NCI-H128 (cell line): ENCODE results near the gene TGFBR3.

Experiments used
- DNase-seq: peaks from one replicate; lab custom pipeline; 2025; ENCODE audit not compliant: unreplicated experiment; lab: John Stamatoyannopoulos, UW

The TGFBR3 gene

DNA sequence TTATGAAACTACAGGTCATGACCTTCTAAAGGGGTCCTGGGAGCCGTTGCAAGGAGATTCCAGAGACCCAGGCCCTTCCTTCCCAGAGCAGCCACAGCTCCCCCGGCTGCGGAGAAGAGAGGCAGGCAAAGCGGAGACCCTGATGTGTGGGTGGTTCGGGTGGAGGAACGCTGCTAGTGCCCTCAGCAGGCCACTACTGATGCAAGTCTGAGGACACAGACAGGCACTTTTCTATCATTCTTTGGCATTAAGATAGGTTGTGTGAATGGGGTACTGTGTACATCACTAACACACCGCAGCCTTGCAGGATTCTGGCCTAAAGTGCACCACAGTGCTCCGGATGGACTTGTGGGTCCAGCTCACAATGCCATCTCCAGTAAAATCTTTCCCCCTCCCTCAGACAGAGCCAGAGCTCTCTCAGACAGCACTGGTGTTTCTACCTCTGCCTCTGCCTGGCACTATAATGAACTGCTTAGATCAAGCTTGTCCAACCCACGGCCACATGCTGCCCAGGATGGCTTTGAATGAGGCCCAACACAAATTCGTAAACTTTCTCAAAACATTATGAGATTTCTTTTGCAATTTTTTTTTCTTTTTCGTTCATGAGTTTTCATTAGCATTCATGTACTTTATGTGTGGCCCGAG is 121.4 kb downstream of the TGFBR3 start:
- DNase-seq: no peak

DNA sequence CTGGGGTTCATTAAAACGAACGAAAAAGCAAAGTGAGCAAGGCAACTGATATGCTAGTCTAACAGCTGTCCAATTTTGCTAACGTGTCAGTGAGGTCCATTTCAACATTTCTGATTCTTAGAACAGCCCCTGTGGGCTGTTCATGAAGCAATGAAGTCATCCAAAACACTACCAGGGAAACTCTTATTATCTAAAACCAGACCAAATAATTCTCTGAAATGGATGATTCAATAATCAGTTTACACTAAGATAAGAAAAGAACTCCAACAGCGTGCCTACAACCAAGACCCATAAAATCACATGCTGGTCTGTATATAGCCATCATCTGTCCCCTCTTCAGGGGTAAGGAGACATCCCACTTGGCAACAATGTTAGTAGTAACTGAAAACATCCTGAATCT is 122.7 kb downstream of the TGFBR3 start:
- no peak for DNase-seq

DNA sequence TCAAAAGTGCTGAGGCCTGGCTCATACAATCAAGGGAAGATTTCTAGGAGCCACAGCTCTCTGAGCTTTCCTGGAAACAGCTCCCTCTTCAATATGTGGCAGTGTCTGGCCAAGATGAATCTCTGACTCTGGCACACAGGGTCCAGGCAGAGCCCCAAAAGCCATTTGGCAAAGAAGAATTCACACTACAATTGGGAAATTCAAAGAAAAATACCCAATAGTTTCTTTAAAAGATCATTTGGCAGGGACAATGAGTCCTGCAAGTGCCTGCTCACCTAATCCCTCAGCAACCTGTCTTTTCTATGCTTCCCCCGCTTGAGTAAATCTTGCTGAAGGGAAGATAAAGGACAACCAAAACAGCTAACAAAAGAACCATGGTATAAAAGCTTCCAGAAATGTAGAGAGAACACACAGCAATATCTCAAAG is 124.6 kb downstream of the TGFBR3 start:
- no peak for DNase-seq

DNA sequence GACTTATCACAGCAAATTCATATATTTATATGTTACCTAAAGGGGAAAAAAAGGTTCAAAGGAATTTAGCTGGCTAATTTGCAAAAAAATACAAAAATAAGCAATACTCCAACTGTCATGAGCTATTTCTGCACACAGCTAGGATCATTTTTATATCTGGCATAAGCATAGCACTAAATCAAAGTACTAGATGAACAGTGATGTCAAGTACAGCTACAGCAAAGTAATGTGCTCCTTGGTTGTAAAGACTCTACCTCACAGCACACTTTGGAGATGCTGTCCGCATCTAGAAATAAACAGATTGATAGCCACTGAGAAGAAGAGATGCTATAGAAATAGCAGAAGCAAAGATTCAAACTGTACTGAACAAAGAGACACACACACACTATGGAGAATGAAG is 125.4 kb downstream of the TGFBR3 start:
- DNase-seq: no peak

DNA sequence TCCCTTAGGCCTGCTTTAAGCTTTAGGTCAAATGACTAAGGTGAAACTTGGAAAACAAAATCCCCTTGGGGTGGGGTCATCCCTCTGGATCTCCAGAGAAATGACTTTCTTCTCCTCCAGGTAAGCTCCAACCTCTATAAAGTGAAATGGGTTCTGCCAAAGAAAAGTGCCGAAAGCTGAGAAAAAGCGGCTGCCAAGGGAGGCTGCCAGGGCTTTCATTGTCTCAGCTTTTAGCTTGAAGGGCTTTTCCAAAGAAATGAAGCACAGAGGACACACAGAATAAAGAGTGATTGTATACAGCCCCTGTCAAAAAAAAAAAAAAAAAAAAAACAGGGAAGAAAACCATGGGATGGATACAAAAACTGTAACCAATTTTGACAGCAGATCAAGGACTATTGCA is 126.9 kb downstream of the TGFBR3 start:
- no peak for DNase-seq

DNA sequence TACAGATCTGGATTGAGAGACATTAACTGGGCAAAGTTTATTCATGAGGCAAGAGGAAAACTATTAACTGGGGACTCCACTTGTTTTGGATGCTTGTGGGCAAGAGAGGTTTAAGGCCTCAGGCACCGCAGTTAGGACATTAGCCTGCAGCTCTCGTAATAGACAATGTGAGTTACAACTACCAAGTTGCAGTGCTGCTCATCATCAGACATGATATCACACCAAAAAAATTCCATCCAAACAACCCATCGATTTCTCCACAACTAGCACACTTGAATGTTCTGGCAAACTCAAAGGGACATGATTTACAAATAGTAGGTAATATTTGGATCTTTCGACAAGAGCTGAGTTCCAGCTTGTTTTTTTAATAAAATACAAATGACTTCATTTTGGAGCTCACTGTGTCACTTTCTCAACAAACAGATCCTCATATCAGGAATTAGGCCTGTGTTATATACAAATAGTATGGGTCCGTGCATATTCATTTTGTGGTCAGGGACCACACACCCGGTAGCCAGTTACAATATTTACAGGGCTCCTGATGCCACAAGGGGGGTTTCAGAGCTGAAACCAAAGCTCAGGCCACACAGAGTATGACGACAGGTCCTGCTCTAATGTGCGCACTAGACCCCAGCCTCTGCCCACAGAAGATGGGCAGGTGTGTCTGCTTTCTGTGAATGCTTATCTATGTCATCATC is 128.0 kb downstream of the TGFBR3 start:
- no peak for DNase-seq

DNA sequence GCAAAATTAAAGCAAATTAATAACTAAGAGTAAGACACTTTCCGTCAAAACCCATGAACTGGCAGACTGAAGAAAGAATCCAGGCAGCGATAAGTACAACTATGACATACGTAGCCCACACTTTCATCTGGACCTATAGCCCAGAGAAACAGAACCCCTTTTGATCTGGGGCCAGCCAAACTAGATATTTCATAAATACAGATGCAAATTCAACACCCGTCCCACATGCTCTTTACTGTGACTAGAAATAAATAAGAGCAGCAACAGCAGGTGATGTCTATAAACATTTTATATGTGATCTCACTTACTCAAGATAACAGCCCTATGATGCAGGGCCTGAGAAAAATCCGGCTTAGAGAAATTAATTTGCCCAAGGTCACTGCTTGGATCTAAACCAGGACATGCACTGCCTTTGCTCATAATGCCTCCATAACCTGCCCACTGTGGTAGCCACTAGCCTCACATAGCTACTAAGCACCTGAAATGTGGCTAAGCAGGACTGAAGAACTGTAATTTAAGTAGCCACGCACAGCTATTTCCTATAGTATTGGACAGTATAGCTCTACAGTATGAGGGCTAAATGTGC is 130.2 kb downstream of the TGFBR3 start:
- no peak for DNase-seq

DNA sequence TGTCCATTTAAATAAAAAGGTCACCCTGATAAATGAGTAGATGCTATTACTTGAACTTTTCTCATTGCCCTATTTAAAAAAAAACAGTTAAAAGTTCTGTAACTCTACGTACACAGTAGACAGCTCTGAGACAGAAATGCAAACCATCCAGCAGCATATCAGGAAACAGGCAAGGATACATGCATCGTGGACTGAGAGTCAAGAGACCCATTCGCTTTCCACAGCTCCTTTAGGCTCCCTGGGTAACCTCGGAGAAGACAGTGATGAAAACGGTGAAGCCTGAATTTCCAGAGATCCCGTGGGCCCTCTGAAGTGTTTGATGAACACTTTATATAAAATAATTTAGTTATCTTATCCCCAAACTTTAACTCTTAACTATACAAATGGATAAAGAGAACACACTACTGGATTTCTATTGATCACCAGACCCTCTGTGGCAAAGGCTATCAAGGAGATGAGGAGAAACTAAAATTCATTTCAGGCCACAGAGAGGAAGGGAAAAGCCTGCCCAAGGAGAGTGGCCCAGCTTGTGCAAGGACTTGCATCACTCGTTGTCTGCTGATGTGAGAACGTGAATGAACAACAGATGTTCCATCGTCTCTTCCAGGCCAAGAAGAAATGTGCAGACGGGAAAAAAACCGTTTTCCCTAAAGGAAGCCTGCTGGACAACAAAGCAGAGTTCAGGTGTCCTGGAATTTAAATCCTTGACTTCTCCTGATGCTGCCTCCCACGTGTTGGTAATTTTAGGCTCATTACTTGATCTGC is 131.0 kb downstream of the TGFBR3 start:
- DNase-seq: no peak

DNA sequence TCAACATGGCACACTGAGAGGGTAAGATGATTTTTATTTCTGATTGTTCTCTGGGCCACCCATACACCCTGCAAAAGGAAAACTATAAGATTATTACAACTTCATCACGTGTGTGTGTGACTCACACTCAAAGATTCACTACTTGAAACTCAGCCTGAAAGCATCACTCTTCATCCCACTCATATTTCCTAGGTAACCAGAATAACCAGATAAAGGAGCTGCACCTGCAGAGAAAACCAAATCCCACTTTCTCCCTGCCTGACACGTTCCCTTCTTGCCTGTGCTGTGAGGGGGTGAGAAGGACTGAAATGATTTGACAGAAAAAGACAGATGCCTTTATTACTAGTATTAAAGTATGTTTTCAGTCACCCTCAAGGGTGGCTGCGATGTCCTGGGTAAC is 131.6 kb downstream of the TGFBR3 start:
- no peak for DNase-seq

DNA sequence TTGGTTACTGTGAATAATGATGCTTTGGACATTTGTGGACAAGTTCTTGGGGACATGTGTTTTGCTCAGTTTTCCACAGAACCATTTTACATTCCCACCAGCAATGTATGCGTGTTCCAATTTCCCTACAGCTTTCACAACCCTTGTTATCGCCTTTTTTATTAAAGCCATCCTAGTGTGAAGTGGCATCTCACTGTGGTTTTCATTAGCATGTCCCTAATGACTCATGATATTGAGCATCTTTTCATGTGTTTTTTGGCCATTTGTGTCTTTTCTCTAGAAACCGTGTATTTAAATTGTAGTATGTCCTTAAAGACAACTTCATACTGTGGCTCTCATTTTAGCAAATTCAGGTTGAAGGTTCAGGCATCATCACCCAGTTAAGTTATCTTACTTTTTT is 132.1 kb downstream of the TGFBR3 start:
- DNase-seq: no peak

DNA sequence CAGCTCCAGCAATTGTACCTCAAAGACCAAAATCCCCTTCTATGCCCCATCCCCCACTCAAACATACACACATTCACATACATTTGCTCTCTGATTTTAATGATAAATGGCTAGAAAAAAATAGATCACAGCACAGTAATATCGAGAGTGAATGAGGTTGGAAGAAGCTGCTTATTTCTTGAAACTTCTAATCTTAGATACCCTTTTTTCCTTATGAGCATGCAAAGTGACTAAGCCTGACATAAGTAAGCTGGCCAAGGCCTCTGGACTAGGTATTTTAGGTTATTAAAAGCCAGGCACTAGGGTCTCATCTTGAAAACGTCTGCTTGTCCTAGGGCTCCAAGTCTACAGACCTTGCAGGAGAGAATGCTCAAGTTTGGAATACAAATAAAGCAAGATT is 133.6 kb downstream of the TGFBR3 start:
- DNase-seq: no peak

DNA sequence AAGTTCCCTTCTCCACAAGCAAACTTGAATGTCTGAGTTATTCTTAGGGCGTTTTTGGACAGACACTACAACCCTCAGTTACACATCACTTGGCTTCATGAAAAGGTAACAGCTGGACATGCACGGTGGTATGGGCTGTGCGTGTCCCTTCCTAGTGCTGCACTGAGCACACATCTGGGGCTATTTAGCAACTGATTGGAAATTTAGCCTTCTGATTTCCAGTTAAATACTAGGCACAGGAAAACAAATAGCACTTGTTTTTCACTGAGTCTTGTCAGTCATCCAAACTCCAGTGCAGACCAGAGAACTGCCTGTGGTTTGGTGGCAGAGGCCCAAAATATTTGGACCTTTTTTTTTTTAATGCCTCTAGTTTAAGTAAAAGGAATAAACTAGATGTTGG is 134.7 kb downstream of the TGFBR3 start:
- DNase-seq: no peak

DNA sequence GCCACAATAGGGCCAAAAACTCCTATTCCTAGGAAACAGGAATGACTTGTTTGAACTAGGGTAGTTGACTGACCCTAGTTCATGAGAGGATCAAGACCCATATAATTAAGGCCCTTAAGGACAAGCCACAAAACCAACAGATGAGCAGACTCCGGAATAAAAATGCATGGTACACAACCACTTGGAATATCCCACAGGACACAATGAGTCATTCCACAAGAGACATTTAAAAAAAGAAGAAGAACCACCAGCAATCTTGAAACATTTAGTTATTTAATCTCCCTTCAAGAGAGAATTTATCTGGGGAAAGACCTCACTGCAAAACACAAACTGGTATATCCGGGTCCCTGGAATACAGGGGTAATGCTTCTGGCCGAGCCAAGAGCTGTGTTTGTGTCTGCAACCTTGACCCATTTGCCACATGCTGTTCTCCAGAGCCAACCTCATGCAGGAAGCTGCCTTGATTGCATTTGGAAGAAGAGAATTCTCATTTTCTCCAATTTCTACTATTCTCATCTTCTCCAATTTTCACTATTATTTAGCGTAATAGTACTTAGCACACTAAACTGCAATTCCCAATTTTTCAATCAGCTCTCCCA is 135.5 kb downstream of the TGFBR3 start:
- no peak for DNase-seq

DNA sequence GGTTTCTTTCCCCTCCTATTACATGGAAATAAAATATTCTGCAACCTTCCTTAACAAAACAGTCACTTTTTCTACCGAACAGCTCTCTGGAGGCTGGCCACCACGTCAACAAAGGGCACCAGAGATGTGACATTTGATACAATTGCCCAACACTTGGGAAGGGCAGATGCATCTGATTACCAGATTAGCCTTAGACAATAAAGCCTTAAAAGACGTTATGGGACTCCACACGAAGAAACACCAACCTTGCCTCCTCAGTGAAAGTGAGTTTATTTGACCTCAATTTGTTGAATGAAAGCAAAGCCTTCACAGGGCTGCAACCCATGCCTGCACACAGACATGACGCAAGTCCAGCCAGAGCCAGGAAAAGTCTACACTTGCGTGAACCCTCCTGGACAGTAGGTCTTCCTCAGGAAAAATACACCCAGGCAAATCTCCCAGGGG is 136.1 kb downstream of the TGFBR3 start:
- no peak for DNase-seq

DNA sequence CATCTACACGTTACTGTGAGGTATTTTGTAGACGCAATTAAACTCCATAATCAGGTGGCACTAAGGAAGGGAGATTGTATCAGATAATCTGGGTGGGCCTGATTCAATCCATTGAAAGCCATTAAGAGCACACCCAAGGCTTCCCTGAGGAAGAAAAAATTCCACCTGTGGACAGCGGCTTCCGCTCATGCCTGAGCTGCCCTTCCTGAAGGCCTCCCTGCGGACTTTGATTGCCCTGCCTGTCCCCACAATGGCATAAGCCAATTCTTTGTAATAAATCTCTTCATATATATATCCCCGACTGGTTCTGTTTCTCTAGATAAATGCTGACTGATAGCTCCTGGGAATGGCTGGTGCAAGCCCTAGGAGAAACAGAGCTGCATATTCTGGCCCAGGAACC is 138.3 kb downstream of the TGFBR3 start:
- no peak for DNase-seq

DNA sequence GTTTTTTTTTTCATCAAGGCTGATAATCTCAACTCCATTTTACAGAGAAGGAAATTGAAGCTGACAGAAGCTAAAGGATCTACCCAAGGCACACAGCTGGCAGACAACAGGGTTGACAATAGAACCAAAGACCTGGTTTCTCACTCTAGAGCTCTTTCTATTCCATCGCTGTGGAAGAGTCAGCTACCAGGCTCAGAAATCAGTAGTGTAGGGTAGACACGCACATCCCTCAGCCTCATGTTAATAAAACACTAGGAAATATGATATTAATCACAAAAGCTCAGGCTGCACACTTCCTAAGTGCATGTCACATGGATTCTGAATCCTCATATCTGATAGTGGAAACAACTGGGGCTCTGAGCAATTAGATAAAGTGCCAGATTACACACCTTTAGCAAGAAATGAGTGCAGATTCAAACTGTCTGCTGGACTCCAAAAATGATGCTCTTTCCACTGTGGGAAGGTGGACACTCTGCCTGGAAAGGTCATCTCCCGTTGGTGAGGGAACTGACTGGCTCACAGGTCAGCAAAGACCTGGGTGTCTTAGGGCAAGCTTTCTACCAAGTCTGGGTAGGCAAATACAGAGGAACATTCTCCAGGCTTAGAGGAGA is 139.1 kb downstream of the TGFBR3 start:
- no peak for DNase-seq

DNA sequence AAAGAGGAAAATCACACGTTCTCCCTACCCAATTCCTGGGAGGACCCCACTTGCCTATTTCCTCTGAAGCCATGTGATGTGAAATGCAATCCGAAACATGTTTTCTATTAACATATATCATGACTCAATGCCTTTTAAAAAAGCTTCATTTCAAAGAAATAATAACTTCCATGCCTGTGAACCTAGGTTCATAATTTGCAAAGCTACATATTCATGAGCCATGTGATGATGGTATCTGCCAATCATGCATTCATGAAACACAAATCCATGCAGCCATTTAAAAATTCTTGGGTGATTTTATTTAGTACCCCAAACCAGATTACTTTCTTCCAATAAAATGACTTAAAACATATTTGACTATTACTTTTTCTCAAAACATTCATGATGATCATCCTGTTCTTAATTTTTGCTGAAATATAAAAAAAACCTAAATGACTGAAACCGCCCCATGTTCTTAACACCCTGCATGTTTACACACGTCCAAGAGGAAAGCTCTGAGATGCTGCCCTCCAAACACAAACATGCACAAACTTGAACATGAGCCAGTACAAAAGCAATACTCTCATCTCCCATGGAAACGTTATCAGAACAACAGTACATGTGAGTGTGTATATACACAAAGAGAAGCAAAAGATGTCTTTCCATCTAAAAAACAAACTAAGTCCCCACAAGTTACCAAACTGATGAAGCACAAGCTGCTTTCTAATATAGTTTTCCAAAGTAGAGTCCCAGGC is 140.1 kb downstream of the TGFBR3 start:
- no peak for DNase-seq

DNA sequence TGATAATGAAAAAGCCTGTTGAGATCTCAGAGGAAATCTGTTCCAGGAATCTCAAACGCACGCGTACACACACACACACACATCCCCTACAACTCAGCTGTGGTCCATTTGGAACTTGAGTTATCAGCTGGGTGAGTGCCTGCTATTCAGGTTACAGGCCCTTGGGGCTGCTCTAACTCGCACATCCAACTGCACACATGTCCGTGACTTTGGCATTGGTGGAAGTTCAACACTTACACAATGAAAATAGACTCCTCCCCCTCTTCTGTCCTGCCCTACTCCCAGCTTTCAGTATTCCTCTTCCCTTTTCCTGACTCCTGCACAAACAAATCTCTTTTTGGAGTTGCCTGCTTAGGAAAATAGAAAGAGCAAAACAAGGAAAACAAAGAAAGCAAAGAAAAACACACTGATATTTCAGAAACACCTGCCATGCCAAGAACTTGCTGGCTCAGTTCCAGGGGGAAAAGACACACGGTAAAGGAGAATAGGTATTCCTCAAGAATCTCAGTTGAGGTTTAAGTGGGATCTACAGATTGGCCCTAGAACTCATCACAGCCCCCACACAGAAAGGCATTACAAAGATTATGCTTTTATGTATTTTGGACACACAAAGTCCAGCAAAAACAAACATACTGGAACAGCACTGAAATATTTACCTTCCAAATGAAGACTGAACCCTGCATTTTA is 140.9 kb downstream of the TGFBR3 start:
- no peak for DNase-seq

DNA sequence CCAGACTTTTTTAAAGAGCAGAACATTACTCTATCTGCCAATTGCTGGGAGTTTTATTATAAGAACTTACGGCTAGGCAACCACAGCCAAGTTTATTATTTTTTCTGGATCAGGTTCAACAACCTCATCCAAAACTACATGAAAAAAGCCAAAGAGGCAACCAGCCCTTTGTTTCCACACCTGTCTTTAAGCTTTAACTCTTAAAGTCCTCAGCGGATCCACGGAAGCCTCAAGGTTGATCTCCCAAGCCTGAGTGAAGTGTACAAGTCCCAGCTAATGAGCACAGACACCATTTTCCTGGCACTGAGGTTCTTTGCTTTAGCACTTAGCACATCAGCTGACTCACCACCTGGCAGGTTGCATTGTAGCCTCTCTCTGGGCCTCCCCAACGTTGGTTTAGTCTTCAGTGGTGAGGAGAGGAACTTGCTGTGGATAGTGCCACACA is 143.1 kb downstream of the TGFBR3 start:
- DNase-seq: no peak

DNA sequence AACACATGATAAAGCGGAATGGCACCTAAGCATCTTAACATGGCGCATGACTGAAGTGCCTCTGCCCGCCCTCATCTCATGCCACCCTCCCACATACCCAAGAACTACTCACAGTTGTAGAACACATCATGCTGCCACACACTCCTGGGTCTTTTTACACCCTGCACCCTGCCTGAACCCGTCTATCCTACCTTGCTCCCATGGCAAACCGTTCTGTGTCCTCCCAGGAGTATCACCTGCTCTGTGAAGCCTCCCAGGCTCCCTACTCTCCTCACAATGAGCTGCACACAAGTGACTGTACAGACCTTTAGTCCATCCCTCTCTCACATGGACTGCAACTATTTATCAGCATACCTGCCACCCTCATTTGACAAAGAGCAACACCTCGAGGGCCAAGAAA is 144.0 kb downstream of the TGFBR3 start:
- DNase-seq: no peak
